ENCODE results near the gene LRRC46. TPM values are rescaled to one million over a fixed set of nuclear protein-coding genes. Genes with fewer than 3 reads are reported as not detected.
A peak's percentile ranks its signal among the peaks of the same experiment; 100 is the strongest.

Gene LRRC46
- total and polyA plus RNA-seq, 2 of the 13 experiments (the other 11 are each of a cell fraction or from before 2014, with no cell fraction given) = 0.09 TPM

DNA sequence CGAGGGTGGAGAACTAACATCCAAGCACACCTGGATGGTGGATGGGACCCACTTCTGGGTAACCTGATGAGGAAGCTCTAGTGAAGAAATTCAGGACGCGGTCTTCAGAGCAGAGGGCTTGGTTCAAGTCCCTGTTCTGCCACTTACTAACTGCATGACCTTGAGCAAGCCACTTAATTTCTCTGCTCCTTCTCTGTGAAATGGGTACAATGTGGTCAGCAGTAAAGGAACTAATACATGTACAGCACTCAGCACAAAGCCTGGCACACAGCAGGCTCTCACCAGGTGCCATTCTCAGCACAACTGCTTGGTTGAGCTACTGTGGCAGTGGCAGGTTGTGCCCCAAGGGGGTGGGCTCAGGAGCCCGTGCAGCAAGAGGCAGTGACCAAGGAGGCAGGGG, 8.0 kb upstream of the LRRC46 start:
- 93% methylated on average over 4 of the region's 4 CpGs for WGBS (ENCODE audit: low lambda C conversion rate)
- intact Hi-C loops (cut with micrococcal nuclease; ENCODE audit: unreplicated experiment) = no loop called here
- Histone ChIP-seq H2AFZ (ENCODE audit: low read length) (no peak overlapping the region), H3K36me3 (replicated peaks in 1 of 2; ENCODE audit: control insufficient read depth in 1 of 2, insufficient read depth in 2 of 2, low read length in 2 of 2) (peaks cover 24 to 41% of the 10 kb centered on the region in 2 experiments), H3K4me2 (ENCODE audit: low read depth, low read length) (no peak overlapping the region), H3K27ac (ENCODE audit: extremely low read length, insufficient read depth, low read length) (no peak overlapping the region), H3K27me3 (ENCODE audit: control insufficient read depth in 1 of 2, insufficient read depth in 2 of 2, low read length in 2 of 2) (no peaks in the 10 kb centered on the region; a peak in 1 of 5 replicates), H3K9ac (ENCODE audit: insufficient read depth, low read depth, low read length) (no peak overlapping the region), H3K4me3 (replicated peaks in 1 of 3; ENCODE audit: insufficient read depth in 1 of 3, low read depth in 2 of 3, low read length in 3 of 3) (no peak overlapping the region), H3K4me1 (ENCODE audit: insufficient read depth, low read length) (peaks cover 19% of the 10 kb centered on the region), H4K20me1 (ENCODE audit: insufficient read depth, low read length) (no peaks in the 10 kb centered on the region), H3K9me3 (ENCODE audit: low read length) (no peaks in the 10 kb centered on the region), H3K79me2 (ENCODE audit: insufficient read depth, low read length) (no peaks in the 10 kb centered on the region)
- ATAC-seq (no peak), FAIRE-seq (no peak), DNase-seq (ENCODE audit: low spot score) (no peak)
- in situ Hi-C loops (cut with HindIII; ENCODE audit: extremely low pct_ligation_motif_present, low pct_unique_long_range_greater_than_20kb) = no loop called here
- BruUV-seq (replicated peaks) = TSS peak; percentile 52
- ChIA-PET CTCF (ENCODE audit: low intra/inter-chr PET ratio, low total read pairs) (no interaction called here), POLR2A (interaction anchor here (2.5 kb wide), 1 partner anchor 7 kb away, joined by 58 read pairs; the partner anchor contains the start of genes LRRC46 and MRPL10)
- TF ChIP-seq, protein P1, sequence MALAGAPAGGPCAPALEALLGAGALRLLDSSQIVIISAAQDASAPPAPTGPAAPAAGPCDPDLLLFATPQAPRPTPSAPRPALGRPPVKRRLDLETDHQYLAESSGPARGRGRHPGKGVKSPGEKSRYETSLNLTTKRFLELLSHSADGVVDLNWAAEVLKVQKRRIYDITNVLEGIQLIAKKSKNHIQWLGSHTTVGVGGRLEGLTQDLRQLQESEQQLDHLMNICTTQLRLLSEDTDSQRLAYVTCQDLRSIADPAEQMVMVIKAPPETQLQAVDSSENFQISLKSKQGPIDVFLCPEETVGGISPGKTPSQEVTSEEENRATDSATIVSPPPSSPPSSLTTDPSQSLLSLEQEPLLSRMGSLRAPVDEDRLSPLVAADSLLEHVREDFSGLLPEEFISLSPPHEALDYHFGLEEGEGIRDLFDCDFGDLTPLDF (CRISPR knock-in tag; IDR thresholded peaks at IDR 0.05) = no peak
- TF ChIP-seq ZC3H13 (CRISPR knock-in tag; IDR thresholded peaks at IDR 0.05) (0 out of 2 replicates have a peak, but pooled peaks have one; percentile 46), KLF16 (CRISPR knock-in tag; IDR thresholded peaks at IDR 0.05) (no peak), ZNF629 (CRISPR knock-in tag; conservative IDR thresholded peaks at IDR 0.05) (peak; percentile 76)
- TF ChIP-seq, protein P2, sequence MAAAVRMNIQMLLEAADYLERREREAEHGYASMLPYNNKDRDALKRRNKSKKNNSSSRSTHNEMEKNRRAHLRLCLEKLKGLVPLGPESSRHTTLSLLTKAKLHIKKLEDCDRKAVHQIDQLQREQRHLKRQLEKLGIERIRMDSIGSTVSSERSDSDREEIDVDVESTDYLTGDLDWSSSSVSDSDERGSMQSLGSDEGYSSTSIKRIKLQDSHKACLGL (CRISPR knock-in tag; IDR thresholded peaks at IDR 0.05) = no peak

DNA sequence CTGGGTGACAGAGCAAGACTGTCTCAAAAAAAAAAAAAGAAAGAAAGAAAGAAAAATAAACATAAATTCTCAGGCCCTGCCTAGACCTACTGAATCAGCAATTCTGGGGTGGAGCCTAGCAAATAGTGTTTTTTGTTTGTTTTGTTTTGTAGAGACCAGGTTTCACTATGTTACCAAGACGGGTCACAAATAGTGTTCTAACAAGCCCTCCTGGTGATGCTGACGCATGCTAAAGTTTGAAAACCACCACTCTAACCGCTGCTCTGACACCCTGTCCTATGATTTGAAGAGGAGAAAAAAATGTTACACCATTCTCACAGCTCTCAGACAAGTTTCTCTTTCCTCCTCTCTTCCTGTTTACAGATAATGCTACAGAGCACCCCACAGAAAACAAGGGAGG, 1.6 kb upstream of the LRRC46 start:
- in situ Hi-C loops (cut with HindIII; ENCODE audit: extremely low pct_ligation_motif_present, low pct_unique_long_range_greater_than_20kb) (no loop called here), intact Hi-C loops (cut with micrococcal nuclease; ENCODE audit: unreplicated experiment) (no loop called here)
- Histone ChIP-seq H4K20me1 (ENCODE audit: insufficient read depth, low read length) (no peaks in the 10 kb centered on the region), H3K9ac (ENCODE audit: insufficient read depth, low read depth, low read length) (peak overlapping the region; percentile 86), H2AFZ (ENCODE audit: low read length) (no peak overlapping the region), H3K9me3 (ENCODE audit: low read length) (no peaks in the 10 kb centered on the region), H3K27me3 (ENCODE audit: control insufficient read depth in 1 of 2, insufficient read depth in 2 of 2, low read length in 2 of 2) (peaks cover 0 to 5% of the 10 kb centered on the region in 2 experiments; a peak in 1 of 5 replicates), H3K4me2 (ENCODE audit: low read depth, low read length) (peak overlapping the region; percentile 99), H3K36me3 (replicated peaks in 1 of 2; ENCODE audit: control insufficient read depth in 1 of 2, insufficient read depth in 2 of 2, low read length in 2 of 2) (peaks cover 20 to 30% of the 10 kb centered on the region in 2 experiments), H3K27ac (ENCODE audit: extremely low read length, insufficient read depth, low read length) (peak overlapping the region; percentile 69), H3K4me1 (ENCODE audit: insufficient read depth, low read length) (peaks cover 23% of the 10 kb centered on the region), H3K79me2 (ENCODE audit: insufficient read depth, low read length) (peaks cover 20% of the 10 kb centered on the region), H3K4me3 (replicated peaks in 1 of 3; ENCODE audit: insufficient read depth in 1 of 3, low read depth in 2 of 3, low read length in 3 of 3) (peak overlapping the region; percentile 81 to 97 (median 82); a peak in 4 of 6 replicates)
- FAIRE-seq (no peak), ATAC-seq (no peak), DNase-seq (ENCODE audit: low spot score) (no peak)
- ChIA-PET CTCF (ENCODE audit: low intra/inter-chr PET ratio, low total read pairs) (no interaction called here), POLR2A (interaction anchor here (1.8 kb wide), 2 partner anchors 11 to 66 kb away, joined by 44 to 48 read pairs; partner anchors contain the start of genes SCRN2 and SP2)
- BruUV-seq (replicated peaks) = no TSS peak
- TF ChIP-seq MAFK (conservative IDR thresholded peaks at IDR 0.05 in 1 of 2, IDR thresholded peaks at IDR 0.05 in 1 of 2; ENCODE audit: low read length in 2 of 2) = peak; percentile 51 to 60; a peak in 2 of 4 replicates
- TF ChIP-seq ZNF589 (CRISPR knock-in tag; conservative IDR thresholded peaks at IDR 0.05) = no peak
- WGBS (ENCODE audit: low lambda C conversion rate) = 86% methylated on average over 3 of the region's 3 CpGs

Data from HepG2 (cell line).